ENCODE measurements around the gene RGS18. TPM values are rescaled to one million over a fixed set of nuclear protein-coding genes. Genes with fewer than 3 reads are reported as not detected.

RGS18 gene
- total RNA-seq, 3 donors from 2014 or later = 0.75 to 2.2 (median 1.7) TPM

GRCh38 chr1:192167011-192167410 is 8.7 kb downstream of the RGS18 start:
- TF ChIP-seq CTCF (IDR thresholded peaks at IDR 0.05) = no peak
- DNase-seq (no peak), ATAC-seq (no peak)
- H3K4me1 ChIP-seq (ENCODE audit: low read depth) = no peaks in the 10 kb centered on the region
- no peaks in the 10 kb centered on the region for H3K36me3 ChIP-seq (ENCODE audit: low read depth)
- H3K9me3 ChIP-seq = peaks cover 2% of the 10 kb centered on the region
- intact Hi-C loops (cut with DNase I, micrococcal nuclease) = no loop called here
- no peak overlapping the region for H3K4me3 ChIP-seq

- DNase-seq = no peak
- no peaks in the 10 kb centered on the region for H3K4me1 ChIP-seq (ENCODE audit: low read depth)
Measured at GRCh38 chr1:192167911-192168700, 9.8 kb downstream of the RGS18 start.

GRCh38 chr1:192168964-192169363 is 10.7 kb downstream of the RGS18 start:
- Histone ChIP-seq H3K4me3 (no peak overlapping the region), H3K4me1 (ENCODE audit: low read depth) (no peaks in the 10 kb centered on the region), H3K9me3 (peaks cover 2% of the 10 kb centered on the region), H3K36me3 (ENCODE audit: low read depth) (no peaks in the 10 kb centered on the region)
- ATAC-seq = no peak
- intact Hi-C loops (cut with DNase I, micrococcal nuclease) = no loop called here
- TF ChIP-seq CTCF (IDR thresholded peaks at IDR 0.05) = no peak
- no peak for DNase-seq

More at GRCh38 chr1:192167911-192168700, 9.8 kb downstream of the RGS18 start:
- intact Hi-C loops (cut with DNase I, micrococcal nuclease) = no loop called here
- Histone ChIP-seq H3K9me3 (peaks cover 2% of the 10 kb centered on the region), H3K36me3 (ENCODE audit: low read depth) (no peaks in the 10 kb centered on the region), H3K4me3 (no peak overlapping the region)
- ATAC-seq = no peak
- no peak for TF ChIP-seq CTCF (IDR thresholded peaks at IDR 0.05)

GRCh38 chr1:192170196-192170984 is 12.1 kb downstream of the RGS18 start:
- Histone ChIP-seq H3K4me3 (no peak overlapping the region), H3K9me3 (peaks cover under 1% of the 10 kb centered on the region), H3K4me1 (ENCODE audit: low read depth) (no peaks in the 10 kb centered on the region), H3K36me3 (ENCODE audit: low read depth) (no peaks in the 10 kb centered on the region)
- intact Hi-C loops (cut with DNase I, micrococcal nuclease) = no loop called here
- TF ChIP-seq CTCF (IDR thresholded peaks at IDR 0.05) = no peak
- no peak for DNase-seq
- no peak for ATAC-seq

GRCh38 chr1:192171123-192171522 is 12.9 kb downstream of the RGS18 start:
- no peak for TF ChIP-seq CTCF (IDR thresholded peaks at IDR 0.05)
- H3K4me1 ChIP-seq (ENCODE audit: low read depth) = no peaks in the 10 kb centered on the region
- intact Hi-C loops (cut with DNase I, micrococcal nuclease) = no loop called here
- no peaks in the 10 kb centered on the region for H3K36me3 ChIP-seq (ENCODE audit: low read depth)
- no peak for DNase-seq
- no peaks in the 10 kb centered on the region for H3K9me3 ChIP-seq
- no peak for ATAC-seq
- no peak overlapping the region for H3K4me3 ChIP-seq

Data from mucosa of descending colon (tissue), 3 donors.